ENCODE results near the gene G3BP2. TPM values are rescaled to one million over a fixed set of nuclear protein-coding genes. Genes with fewer than 3 reads are reported as not detected.

G3BP2 gene
- total and polyA plus RNA-seq, 2 experiments from 2014 or later: 103 to 411 TPM

DNA sequence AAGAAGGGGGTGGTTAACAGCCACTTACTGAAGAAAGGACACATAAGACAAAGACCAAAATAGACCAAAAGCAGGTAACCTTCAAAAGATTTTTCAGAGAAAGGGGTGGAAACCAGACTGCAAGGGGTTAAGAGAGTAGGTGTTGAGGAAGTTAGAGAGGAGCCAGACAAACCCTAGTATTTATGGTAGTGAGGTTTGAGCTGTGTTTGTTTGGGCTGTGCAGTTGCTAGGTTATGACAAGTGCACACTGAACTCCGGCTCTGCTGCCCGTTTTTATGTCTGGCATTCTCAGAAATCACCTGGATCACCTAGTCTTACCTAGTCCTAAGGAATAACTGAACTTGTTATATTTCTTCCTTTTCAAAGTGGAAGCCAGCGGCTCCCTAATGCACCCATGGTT lies 22.9 kb upstream of the G3BP2 start:
- ATAC-seq (no peak), DNase-seq (ENCODE audit: low spot score) (no peak)
- Histone ChIP-seq H3K9me2 (ENCODE audit: insufficient read depth) (no peaks in the 10 kb centered on the region), H3K79me2 (replicated peaks; ENCODE audit: insufficient read depth) (peaks cover 95% of the 10 kb centered on the region), H3F3A (replicated peaks; ENCODE audit: low read depth) (no peaks in the 10 kb centered on the region), H4K20me1 (replicated peaks; ENCODE audit: insufficient read depth) (peaks cover 6% of the 10 kb centered on the region), H3K27me3 (ENCODE audit: insufficient read depth) (no peaks in the 10 kb centered on the region), H3K4me2 (no peak overlapping the region), H3K4me1 (ENCODE audit: insufficient read depth) (peaks cover 26% of the 10 kb centered on the region), H2AFZ (no peak overlapping the region), H3K36me3 (ENCODE audit: insufficient read depth) (peaks cover 20% of the 10 kb centered on the region), H3K27ac (ENCODE audit: low read depth) (no peak overlapping the region), H3K4me3 (no peak overlapping the region)
- H3K27me3 Mint-ChIP-seq (ENCODE audit: insufficient read depth, low read depth, poor library complexity): peaks cover 2% of the 10 kb centered on the region
- TF ChIP-seq EZH2phosphoT487 (IDR thresholded peaks at IDR 0.05; ENCODE audit: unreplicated experiment) (no peak), STAT1 (IDR thresholded peaks at IDR 0.05; ENCODE audit: unreplicated experiment) (no peak), ZNF331 (CRISPR knock-in tag; IDR thresholded peaks at IDR 0.05; ENCODE audit: low read depth) (no peak), CREB1 (CRISPR knock-in tag; IDR thresholded peaks at IDR 0.05; ENCODE audit: low read depth) (no peak), CTCF (conservative IDR thresholded peaks at IDR 0.05; ENCODE audit: low read depth in 2 of 2) (no peak), EZH2 (IDR thresholded peaks at IDR 0.05; ENCODE audit: low read depth, unreplicated experiment) (no peak), NANOG (IDR thresholded peaks at IDR 0.05; ENCODE audit: borderline replicate concordance) (no peak), ETS1 (IDR thresholded peaks at IDR 0.05) (no peak), POLR2AphosphoS5 (IDR thresholded peaks at IDR 0.05; ENCODE audit: low read depth) (no peak), ZNF114 (CRISPR knock-in tag; IDR thresholded peaks at IDR 0.05) (no peak)
- TF ChIP-seq, protein P1, sequence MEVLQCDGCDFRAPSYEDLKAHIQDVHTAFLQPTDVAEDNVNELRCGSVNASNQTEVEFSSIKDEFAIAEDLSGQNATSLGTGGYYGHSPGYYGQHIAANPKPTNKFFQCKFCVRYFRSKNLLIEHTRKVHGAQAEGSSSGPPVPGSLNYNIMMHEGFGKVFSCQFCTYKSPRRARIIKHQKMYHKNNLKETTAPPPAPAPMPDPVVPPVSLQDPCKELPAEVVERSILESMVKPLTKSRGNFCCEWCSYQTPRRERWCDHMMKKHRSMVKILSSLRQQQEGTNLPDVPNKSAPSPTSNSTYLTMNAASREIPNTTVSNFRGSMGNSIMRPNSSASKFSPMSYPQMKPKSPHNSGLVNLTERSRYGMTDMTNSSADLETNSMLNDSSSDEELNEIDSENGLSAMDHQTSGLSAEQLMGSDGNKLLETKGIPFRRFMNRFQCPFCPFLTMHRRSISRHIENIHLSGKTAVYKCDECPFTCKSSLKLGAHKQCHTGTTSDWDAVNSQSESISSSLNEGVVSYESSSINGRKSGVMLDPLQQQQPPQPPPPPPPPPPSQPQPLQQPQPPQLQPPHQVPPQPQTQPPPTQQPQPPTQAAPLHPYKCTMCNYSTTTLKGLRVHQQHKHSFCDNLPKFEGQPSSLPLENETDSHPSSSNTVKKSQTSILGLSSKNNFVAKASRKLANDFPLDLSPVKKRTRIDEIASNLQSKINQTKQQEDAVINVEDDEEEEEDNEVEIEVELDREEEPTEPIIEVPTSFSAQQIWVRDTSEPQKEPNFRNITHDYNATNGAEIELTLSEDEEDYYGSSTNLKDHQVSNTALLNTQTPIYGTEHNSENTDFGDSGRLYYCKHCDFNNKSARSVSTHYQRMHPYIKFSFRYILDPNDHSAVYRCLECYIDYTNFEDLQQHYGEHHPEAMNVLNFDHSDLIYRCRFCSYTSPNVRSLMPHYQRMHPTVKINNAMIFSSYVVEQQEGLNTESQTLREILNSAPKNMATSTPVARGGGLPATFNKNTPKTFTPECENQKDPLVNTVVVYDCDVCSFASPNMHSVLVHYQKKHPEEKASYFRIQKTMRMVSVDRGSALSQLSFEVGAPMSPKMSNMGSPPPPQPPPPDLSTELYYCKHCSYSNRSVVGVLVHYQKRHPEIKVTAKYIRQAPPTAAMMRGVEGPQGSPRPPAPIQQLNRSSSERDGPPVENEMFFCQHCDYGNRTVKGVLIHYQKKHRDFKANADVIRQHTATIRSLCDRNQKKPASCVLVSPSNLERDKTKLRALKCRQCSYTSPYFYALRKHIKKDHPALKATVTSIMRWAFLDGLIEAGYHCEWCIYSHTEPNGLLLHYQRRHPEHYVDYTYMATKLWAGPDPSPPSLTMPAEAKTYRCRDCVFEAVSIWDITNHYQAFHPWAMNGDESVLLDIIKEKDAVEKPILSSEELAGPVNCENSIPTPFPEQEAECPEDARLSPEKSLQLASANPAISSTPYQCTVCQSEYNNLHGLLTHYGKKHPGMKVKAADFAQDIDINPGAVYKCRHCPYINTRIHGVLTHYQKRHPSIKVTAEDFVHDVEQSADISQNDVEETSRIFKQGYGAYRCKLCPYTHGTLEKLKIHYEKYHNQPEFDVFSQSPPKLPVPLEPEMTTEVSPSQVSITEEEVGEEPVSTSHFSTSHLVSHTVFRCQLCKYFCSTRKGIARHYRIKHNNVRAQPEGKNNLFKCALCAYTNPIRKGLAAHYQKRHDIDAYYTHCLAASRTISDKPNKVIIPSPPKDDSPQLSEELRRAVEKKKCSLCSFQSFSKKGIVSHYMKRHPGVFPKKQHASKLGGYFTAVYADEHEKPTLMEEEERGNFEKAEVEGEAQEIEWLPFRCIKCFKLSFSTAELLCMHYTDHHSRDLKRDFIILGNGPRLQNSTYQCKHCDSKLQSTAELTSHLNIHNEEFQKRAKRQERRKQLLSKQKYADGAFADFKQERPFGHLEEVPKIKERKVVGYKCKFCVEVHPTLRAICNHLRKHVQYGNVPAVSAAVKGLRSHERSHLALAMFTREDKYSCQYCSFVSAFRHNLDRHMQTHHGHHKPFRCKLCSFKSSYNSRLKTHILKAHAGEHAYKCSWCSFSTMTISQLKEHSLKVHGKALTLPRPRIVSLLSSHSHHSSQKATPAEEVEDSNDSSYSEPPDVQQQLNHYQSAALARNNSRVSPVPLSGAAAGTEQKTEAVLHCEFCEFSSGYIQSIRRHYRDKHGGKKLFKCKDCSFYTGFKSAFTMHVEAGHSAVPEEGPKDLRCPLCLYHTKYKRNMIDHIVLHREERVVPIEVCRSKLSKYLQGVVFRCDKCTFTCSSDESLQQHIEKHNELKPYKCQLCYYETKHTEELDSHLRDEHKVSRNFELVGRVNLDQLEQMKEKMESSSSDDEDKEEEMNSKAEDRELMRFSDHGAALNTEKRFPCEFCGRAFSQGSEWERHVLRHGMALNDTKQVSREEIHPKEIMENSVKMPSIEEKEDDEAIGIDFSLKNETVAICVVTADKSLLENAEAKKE (CRISPR knock-in tag; IDR thresholded peaks at IDR 0.05): no peak
- TF ChIP-seq, protein P2, sequence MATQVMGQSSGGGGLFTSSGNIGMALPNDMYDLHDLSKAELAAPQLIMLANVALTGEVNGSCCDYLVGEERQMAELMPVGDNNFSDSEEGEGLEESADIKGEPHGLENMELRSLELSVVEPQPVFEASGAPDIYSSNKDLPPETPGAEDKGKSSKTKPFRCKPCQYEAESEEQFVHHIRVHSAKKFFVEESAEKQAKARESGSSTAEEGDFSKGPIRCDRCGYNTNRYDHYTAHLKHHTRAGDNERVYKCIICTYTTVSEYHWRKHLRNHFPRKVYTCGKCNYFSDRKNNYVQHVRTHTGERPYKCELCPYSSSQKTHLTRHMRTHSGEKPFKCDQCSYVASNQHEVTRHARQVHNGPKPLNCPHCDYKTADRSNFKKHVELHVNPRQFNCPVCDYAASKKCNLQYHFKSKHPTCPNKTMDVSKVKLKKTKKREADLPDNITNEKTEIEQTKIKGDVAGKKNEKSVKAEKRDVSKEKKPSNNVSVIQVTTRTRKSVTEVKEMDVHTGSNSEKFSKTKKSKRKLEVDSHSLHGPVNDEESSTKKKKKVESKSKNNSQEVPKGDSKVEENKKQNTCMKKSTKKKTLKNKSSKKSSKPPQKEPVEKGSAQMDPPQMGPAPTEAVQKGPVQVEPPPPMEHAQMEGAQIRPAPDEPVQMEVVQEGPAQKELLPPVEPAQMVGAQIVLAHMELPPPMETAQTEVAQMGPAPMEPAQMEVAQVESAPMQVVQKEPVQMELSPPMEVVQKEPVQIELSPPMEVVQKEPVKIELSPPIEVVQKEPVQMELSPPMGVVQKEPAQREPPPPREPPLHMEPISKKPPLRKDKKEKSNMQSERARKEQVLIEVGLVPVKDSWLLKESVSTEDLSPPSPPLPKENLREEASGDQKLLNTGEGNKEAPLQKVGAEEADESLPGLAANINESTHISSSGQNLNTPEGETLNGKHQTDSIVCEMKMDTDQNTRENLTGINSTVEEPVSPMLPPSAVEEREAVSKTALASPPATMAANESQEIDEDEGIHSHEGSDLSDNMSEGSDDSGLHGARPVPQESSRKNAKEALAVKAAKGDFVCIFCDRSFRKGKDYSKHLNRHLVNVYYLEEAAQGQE (IDR thresholded peaks at IDR 0.05; ENCODE audit: unreplicated experiment): no peak
- peaks cover 54% of the 10 kb centered on the region for H3K36me3 Mint-ChIP-seq (ENCODE audit: low read depth)
- H3K4me3 Mint-ChIP-seq: no peak overlapping the region
- H3K27ac Mint-ChIP-seq: no peak overlapping the region
- H3K4me1 Mint-ChIP-seq: peaks cover 21% of the 10 kb centered on the region
- no peaks in the 10 kb centered on the region for H3K9me3 Mint-ChIP-seq
